ENCODE data around the gene SIPA1L3. TPM values are rescaled to one million over a fixed set of nuclear protein-coding genes. Genes with fewer than 3 reads are reported as not detected.

SIPA1L3 gene
- total and polyA plus RNA-seq, 10 of the 15 experiments (the other 5 are each of a cell fraction or from before 2014, with no cell fraction given), result 0.24 to 66.2 (median 19.1) TPM

GRCh38 chr19:38055655-38056521 lies 148.9 kb downstream of the SIPA1L3 start:
- H3K9me3 ChIP-seq (replicated peaks; ENCODE audit: control insufficient read depth, insufficient read depth, low read length), result no peaks in the 10 kb centered on the region
- SMC1A ChIA-PET (ENCODE audit: uncharacterized antibody, unreplicated experiment), result no interaction called here
- no peak overlapping the region for H3K27ac ChIP-seq (ENCODE audit: control insufficient read depth, insufficient read depth)
- FAIRE-seq (no peak), DNase-seq (ENCODE audit: low read depth, low spot score) (no peak), ATAC-seq (no peak)
- in situ Hi-C loops (cut with MboI) (no loop called here), intact Hi-C loops (cut with micrococcal nuclease; ENCODE audit: unreplicated experiment) (no loop called here)
- 92% methylated on average over 18 of the region's 18 CpGs for WGBS (ENCODE audit: insufficient coverage, insufficient replicate concordance, low lambda C conversion rate, missing lambda C conversion rate)
- H3K27me3 ChIP-seq (replicated peaks in 1 of 2; ENCODE audit: control insufficient read depth in 2 of 2, insufficient read depth in 2 of 2, low read length in 1 of 2), result no peaks in the 10 kb centered on the region
- BruUV-seq (replicated peaks), result no TSS peak
- POLR2A ChIA-PET, result no interaction called here
- RAD21 ChIA-PET (ENCODE audit: unreplicated experiment), result no interaction called here
- H3K36me3 ChIP-seq (ENCODE audit: control insufficient read depth in 2 of 2, insufficient read depth in 2 of 2, low read length in 1 of 2), result peaks cover 3 to 19% of the 10 kb centered on the region in 2 experiments
- no peak overlapping the region for H3K4me2 ChIP-seq (ENCODE audit: control insufficient read depth, insufficient read depth)
- CTCF ChIA-PET, result interaction anchor here (0.8 kb wide), 1 partner anchor 36 kb away, joined by 4 read pairs; no protein-coding TSS in a partner anchor
- peaks cover 21% of the 10 kb centered on the region for H3K79me2 ChIP-seq (ENCODE audit: control insufficient read depth, insufficient read depth, low read length)
- H3K9ac ChIP-seq (ENCODE audit: control insufficient read depth, insufficient read depth, low read length), result no peak overlapping the region
- H2AFZ ChIP-seq (ENCODE audit: control insufficient read depth, low read depth, low read length), result no peak overlapping the region
- no peak for TF ChIP-seq STAT3 (IDR thresholded peaks at IDR 0.05; ENCODE audit: low read depth, low read length)
- TF ChIP-seq RAD21 (IDR thresholded peaks at IDR 0.05; ENCODE audit: insufficient read depth, low read depth, low read length), result no peak
- TF ChIP-seq CREM (IDR thresholded peaks at IDR 0.05; ENCODE audit: low read depth), result no peak
- no peak for TF ChIP-seq JUND (IDR thresholded peaks at IDR 0.05; ENCODE audit: low read depth, low read length)
- no peak for TF ChIP-seq ZNF687 (IDR thresholded peaks at IDR 0.05)
- no peak for TF ChIP-seq ZNF384 (IDR thresholded peaks at IDR 0.05; ENCODE audit: borderline replicate concordance, low read depth, low read length)
- TF ChIP-seq EED (IDR thresholded peaks at IDR 0.05; ENCODE audit: low read depth), result no peak
- TF ChIP-seq BCL11A (IDR thresholded peaks at IDR 0.05; ENCODE audit: low read depth, low read length), result no peak
- TF ChIP-seq SIN3A (IDR thresholded peaks at IDR 0.05; ENCODE audit: low read depth, low read length), result no peak
- TF ChIP-seq TCF7 (IDR thresholded peaks at IDR 0.05; ENCODE audit: borderline replicate concordance), result no peak
- no peak for TF ChIP-seq SUPT20H (IDR thresholded peaks at IDR 0.05; ENCODE audit: borderline replicate concordance, control insufficient read depth, low read depth, low read length)
- TF ChIP-seq, protein P1, sequence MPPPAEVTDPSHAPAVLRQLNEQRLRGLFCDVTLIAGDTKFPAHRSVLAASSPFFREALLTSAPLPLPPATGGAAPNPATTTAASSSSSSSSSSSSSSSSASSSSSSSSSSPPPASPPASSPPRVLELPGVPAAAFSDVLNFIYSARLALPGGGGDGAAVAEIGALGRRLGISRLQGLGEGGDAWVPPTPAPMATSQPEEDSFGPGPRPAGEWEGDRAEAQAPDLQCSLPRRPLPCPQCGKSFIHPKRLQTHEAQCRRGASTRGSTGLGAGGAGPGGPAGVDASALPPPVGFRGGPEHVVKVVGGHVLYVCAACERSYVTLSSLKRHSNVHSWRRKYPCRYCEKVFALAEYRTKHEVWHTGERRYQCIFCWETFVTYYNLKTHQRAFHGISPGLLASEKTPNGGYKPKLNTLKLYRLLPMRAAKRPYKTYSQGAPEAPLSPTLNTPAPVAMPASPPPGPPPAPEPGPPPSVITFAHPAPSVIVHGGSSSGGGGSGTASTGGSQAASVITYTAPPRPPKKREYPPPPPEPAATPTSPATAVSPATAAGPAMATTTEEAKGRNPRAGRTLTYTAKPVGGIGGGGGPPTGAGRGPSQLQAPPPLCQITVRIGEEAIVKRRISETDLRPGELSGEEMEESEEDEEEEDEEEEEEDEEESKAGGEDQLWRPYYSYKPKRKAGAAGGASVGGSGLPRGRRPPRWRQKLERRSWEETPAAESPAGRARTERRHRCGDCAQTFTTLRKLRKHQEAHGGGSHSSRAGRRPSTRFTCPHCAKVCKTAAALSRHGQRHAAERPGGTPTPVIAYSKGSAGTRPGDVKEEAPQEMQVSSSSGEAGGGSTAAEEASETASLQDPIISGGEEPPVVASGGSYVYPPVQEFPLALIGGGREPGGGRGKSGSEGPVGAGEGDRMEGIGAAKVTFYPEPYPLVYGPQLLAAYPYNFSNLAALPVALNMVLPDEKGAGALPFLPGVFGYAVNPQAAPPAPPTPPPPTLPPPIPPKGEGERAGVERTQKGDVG (CRISPR knock-in tag; IDR thresholded peaks at IDR 0.05), result no peak
- TF ChIP-seq, protein P2, sequence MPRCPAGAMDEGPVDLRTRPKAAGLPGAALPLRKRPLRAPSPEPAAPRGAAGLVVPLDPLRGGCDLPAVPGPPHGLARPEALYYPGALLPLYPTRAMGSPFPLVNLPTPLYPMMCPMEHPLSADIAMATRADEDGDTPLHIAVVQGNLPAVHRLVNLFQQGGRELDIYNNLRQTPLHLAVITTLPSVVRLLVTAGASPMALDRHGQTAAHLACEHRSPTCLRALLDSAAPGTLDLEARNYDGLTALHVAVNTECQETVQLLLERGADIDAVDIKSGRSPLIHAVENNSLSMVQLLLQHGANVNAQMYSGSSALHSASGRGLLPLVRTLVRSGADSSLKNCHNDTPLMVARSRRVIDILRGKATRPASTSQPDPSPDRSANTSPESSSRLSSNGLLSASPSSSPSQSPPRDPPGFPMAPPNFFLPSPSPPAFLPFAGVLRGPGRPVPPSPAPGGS (IDR thresholded peaks at IDR 0.05; ENCODE audit: borderline replicate concordance, insufficient read depth, low read depth, low read length, poor library complexity, severe bottlenecking), result no peak
- no peak overlapping the region for H3K4me3 ChIP-seq
- peaks cover 29% of the 10 kb centered on the region for H3K4me1 ChIP-seq (ENCODE audit: control insufficient read depth, insufficient read depth, low read length)
- H4K20me1 ChIP-seq (ENCODE audit: control insufficient read depth, insufficient read depth), result no peaks in the 10 kb centered on the region

Data from GM12878 (cell line).